COLO668 (cell line): Measurements from ENCODE around the gene CAPN15.

Experiments used
- DNase-seq: peaks from one replicate; lab custom pipeline; 2025; ENCODE audit not compliant: unreplicated experiment; lab: John Stamatoyannopoulos, UW

Gene CAPN15

DNA sequence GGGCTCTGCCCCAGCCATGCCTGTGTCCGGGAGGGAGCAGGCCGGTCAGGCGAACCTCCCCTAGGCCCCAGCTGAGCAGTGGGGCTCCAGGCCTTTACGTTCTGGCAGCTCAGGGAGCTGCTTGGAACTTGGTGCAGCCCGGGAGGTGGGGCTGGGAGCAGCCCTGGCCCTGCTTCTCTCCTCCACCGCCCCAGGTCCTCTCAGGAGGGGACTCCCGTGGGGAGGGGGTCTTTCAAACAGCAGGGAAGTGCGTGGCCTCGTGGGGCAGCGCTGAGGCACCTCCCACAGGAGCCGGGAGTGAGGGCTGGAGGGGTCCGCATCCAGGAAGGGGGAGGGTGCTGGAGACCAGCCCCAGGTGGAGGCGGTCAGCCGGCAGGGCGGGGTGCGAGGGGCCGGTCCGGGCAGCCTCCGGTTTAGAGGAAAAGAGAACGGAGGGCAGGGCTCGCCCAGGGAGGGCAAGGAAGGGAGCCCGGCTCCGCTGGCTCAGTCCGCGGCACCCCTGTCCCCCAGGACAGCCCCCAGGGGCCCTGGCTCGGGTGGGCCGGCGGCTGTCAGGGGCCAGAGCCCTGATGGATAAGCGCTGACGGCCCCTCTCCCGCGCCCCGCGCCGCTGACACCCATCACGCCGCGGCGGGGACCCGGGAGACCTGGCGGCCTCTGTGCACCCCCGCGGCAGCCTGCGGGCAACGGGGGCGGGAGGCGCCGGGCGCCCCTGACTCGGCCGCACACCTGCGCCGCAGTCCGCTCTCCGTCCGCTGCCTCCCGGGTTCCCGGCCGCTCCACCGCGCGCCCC is 32.1 kb downstream of the CAPN15 start:
- no peak for DNase-seq

DNA sequence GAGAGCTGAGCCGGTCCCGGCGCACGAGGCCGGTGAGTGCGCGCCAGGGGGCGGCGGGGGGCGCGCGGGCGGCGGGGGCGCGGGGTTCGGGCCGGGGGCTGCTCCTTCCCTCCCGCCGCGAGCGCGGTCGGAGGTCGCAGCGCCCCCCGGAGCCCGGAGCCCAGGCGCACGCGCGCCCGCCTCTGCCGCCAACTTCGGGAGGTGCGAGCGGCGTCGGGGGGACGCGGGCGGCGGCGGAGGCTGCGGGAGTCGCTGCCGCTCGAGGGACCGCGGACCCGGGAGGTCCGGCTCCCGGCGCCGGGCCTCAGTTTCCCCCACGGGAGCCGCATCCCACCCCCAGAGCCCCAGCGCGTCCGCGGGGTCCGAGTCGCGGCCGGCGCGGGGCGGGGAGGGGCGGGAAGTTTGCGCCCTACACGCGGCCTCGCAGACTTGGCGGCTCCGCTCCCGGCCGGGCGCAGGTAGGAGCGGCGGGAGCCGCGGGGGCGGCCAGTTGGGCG is 32.7 kb downstream of the CAPN15 start, which contains the start of gene PRR35:
PRR35 (plus strand) TSS at position 191 of the 497 bp plus-strand sequence. CDS start 2,901 bp downstream, outside the sequence.
- DNase-seq: no peak

DNA sequence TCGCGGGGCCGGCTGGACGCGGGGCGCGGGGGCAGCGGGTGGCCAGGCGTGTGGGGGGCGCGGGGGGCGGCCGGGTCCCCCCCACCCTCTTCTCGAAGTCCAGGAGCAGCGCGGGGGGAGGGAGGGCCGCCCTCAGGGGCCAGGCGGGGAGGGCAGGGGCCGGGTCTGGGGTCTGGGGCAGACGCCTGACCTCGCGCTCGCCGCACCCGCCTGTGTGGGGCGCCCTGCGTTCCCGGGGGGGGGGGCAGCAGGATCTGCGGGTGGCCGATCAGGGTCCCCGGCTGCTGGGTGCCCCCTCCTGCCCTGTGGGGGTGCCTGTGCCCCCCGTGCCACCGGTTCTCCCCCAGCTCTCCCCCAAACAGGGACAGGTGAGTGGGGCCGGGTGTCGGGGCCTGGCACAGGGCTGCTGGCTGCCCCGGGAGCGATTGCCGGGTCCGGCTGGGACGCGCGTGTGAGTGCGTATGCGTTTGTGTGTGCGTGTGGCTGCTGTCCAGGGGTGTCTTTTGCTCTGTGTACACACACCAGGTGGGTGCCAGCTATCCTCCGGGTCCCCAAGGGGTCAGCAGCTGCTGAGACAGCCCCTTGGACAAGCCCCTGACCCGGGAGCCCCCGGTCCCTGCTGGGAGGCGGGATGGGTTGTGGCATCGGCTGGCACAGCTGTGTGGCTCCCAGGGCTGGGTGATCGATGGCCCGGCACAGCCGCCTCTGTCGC is 33.3 kb downstream of the CAPN15 start:
- DNase-seq: no peak

DNA sequence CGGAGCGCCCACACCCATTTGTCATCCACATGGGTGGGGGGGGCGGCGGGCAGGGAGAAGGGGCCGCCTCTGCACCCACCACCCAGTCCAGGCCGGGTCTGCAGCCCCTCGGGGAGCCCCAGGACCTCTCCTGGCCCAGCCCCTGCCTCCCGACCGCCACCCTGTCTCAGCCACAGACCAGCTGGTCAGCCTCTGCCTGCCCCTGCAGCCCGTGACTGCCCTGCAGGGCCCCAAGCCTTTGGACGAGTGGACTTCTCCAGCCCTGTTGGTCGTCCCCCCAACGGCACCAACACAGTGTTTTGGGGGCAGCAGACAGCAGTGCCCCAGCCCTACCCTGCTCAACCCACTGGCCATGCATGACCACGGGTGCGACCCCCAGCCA is 33.9 kb downstream of the CAPN15 start:
- DNase-seq: no peak

DNA sequence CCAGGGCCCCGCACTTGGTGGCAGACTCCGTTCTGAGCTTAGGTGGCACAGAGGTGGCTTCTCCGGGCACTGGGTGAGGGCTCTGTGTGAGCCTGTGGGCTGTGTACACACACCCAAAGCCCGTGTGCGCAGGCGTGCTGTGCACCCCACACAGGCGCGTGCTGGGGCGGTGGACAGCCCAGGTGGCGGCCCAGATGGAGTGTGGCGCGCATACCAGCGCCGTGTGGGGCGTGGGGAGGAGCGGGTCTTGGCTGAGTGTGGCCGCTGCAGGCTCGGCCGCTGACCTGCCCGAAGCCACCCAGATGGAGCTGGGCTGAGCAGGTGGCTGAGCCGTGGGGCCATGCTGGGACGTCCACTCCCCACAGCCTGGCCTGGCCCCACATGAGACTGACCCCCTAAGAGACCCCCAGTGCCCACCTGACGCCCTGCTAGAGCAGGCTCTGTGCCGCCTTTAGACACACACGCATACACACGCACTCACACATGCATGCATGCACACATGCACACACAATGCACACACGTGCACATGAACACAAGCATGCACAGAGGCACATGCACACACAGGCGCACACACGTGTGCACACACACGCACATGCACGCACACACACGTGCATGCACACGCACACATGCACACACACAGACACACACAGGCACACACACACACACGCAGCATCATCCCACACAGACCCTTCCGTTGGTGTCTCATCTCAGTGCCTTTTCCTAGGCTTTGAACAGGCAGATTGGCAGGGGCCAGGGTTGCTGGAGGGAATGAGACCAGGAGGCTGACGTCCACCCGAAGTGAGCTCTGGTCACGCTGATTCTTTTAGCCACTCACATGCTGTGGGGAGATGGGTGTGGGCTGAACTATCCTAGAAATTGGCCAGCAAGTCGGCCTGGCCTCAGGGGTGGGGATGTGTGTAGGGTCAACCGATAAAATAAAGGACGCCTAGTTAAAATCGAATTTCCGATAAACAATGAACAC is 34.7 kb downstream of the CAPN15 start:
- DNase-seq: peak; percentile 17

DNA sequence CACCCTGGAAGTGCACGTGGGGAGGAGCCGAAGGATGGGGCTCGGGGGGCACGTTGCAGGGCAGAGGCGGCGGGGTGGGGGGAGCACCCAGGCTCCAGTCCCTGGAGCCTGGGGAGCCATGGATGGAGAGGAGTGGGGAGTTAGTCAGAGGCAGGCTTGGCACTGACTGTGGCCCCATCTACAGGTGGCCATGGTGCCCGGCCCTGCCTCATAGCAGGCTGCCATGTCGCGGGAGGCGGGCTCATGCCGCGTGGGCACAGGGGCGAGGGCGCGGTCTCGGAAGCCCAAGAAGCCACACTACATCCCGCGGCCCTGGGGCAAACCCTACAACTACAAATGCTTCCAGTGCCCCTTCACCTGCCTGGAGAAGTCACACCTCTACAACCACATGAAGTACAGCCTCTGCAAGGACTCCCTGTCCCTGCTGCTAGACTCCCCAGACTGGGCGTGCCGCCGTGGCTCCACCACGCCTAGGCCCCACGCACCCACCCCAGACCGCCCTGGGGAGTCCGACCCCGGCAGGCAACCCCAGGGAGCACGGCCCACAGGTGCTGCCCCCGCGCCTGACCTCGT is 35.6 kb downstream of the CAPN15 start:
- no peak for DNase-seq

DNA sequence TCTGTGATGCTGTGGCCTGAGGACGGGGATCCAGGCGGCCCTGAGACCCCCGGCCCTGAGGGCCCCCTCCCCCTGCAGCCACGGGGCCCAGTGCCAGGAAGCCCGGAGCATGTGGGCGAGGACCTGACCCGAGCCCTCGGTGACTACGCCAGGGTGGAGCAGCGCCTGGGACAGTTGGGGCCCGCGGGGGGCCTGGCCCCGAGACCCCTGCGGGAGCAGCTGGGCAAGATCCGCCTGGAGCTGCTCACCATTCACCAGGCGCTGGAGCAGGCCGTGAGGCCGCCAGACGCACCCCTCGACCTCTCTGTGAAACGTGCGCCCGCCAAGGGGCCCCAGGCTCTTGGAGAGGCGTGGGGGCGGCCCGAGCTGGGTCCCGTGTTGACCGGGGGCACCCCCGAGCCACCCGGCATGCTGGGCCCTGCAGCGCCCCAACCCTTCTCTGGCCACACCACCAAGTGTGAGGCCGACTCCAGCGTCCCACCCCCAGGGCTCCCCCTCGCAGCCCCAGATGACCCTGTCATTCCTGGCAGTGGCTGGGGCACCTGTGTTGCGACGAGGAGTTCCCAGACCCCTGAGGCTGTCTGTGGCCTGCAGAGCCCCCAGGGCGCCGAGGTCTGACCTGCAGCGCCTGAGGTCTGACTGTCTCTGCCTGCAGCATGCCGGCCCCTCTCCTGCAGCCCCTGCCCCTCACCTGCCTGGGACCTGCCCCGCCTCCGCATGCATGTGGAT is 37.3 kb downstream of the CAPN15 start:
- no peak for DNase-seq

DNA sequence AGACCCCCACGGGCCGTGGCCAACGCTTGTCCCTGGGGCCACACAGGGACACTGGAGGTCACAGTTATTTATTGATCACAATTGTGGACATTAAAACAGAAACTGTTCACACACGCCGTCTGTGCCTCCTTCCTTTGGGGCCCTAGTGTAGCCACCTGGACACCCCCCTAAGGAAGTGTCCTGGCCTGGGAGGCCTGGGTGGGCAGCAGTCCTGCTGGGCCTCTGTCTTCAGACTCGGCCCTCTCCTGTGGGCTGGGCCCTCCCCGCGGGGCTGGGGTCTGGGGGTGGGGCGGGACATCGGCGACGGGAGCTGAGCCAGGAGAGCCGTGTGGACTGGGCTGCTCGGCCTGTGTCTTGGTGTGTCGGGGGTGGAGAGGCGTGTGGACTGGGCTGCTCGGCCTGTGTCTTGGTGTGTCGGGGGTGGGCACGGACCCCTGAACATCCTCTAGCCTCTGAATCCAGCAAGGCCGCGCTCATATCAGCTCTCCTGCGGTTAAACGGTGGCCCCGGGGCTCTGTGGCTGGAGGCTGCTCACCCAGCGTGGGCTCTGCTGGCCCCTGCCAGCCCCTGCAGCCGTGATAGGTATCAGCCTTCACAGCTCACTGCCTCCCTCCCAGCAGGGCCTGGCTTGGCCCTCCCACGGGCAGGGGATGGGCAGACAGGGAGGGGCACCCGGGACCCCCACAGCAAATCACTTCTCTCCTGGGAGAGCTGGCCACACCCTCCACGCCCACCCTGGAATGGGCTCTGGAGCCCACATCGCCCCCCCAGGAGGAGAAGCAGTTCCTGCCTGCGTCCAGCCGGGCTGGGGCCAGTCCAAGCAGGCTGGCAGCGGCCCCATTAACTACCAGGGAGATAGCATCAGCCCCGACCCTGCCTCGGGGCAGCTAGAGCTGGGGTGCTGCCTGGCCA is 38.2 kb downstream of the CAPN15 start:
- no peak for DNase-seq

DNA sequence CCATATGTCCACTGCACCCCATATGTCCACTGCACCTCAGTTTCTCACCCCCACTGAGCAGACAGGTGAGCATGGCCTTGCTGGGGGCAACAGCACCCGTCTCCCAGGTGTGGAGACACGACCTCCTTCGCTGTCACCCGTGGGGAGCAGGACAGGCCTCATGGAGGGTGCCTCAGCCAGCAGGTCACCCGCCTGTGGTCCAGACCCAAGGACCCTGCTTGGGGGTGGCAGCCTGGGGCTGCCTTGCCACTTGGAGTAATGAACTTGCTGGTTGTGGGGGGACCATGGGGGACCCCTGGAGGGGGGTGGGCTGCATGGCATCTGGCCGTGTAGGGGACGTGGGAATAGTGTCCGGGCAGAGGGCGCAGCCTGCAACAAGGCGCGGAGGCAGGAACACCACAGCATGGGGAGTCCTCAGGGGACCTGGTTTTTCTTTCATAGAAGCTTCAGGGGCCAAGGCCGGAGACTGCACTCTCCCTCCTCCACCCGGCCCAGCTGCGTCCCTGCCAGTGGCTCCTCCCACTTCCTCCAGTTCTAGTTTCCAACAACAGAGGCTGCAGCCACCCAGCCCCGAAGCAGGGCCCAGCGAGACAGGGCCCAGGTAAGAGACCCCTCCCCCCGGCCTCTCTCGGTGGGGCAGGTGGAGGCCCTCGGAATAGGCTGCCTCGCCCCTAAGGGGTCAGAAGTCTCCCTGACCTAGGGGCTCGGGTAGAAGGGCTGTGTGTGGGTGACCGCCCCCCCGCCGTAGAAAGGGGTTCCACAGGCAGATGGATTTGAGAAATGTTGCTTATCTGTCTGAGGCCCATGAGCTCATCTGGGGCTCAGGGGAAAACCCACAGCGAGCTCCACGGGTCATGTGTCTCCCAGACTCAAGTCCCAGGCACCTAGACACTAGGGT is 39.2 kb downstream of the CAPN15 start, which contains the start of gene NHLRC4:
NHLRC4 (plus strand) TSS at position 531 of the 898 bp plus-strand sequence. CDS start 1,043 bp downstream, outside the sequence.
- peak; percentile 68 for DNase-seq

DNA sequence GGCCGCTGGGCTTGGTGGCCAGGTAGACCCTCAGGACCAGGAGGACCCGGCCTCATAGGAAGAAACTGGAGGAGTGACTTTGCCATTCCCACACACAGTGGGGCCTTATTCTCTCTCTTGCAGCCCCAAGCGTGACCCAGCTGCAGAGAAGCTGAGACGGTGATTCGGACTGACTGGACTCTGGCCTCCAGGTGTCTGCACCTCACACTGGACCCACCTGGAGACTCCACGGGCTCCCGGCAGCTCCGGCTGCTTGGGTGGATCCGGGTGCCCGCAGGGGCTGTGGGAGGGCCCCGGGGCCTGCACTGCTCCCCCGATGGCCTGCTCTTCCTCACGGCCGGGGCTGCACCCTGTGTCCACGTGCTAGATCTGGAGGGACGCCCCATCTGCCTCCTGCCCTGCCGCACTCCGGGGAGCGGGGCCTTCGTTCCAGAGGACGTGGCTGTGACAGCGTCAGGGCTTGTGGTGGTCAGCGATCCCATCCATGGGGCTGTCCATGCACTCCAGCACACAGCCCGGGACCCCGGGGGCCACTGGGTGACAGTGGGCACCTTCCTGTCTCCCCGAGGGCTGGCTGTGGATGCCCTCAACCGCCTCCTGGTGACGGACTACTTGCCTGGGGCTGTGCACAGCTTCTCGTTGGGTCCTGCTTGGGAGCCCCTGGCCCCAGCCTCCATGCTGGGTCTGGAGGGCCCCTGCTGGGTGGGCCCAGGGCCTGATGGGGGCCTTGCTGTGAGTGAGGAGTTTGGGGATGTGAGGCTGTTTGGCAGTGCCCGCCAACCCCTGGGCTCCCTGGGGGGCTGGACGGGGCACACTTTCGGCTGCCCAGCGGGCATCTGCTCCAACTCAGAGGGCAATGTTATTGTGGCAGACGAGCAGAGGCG is 40.1 kb downstream of the CAPN15 start:
- DNase-seq: no peak

DNA sequence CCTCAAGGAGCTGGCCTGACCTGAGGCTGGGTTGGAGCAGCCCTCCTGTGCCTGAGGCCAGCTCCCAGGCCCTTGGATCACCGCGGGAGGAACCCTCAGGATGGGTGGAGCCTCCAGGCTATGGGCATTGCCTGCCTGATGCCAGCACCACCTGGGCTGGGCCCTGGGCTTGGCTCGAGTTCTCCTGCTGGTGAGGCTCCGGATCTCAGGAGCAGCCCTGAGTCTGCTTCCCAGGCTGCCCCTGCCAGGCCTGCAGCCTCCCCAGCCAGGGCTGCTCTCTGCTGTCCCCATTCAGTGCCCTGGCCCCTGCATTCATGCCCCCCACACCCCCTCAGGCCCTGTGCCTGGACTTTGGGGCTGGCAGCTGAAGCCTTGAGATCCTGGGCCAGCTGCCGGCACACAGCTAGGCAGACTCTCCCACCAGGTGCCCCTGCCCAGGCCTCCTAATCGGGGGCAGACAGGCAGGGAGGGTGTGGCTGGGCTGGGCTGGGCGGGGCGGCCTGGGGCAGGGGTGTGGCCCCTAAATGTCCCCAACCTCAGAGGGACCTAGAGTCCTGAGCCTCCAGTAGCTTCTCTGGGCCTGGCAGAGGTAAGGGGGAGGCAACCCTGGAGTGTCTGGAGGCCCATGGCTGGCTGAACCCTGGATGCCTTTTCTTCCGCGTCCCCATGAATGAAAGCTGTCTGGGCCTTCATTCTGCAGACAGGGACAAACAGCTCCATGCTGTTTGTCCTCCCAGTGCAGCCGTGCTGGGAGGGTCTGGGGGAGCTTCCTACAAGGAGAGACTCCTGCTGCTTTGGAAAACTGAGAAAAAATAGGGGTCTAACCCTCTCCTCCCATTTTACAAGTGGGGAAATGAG is 41.1 kb downstream of the CAPN15 start:
- DNase-seq: no peak

DNA sequence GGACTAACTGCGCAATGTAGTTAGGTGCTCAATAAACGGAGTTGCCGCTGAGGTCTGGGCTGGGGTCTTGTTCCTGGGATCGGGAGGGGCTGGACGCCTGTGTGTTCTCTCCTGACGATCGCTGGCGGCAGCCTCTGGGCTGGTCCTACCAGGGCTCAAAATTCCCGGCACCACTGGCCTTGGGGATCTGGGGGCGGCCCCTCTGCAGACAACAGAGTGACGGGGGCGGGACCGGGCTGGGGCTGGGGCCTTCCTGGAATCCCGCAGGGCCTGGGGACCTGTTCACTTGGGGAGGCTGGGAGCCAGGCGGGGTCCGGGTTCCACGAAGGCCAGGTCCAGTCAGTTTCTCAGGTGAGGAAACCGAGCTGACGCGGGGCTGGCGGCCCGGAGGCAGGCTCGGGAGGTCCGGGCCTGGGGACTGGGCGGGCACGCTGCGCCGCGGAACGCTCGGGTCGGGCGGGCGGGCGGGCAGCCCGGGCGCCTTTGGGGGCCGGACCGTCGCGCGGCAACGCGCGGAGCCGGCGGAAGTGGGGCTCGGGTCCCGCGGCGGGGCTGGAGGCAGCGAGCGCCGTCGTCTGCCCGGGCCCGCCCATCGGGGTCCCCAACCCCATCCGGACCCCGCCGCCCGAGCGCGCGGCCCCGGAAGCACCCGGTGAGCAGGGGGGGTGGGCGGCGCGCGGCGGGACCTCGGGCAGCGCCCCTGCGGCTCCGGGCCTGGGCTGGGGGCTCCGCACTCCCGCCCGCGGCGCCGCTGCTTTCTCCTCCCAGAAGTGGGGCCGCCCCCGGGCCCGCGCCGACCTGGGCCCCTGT is 42.1 kb downstream of the CAPN15 start, which contains the start of gene PIGQ:
PIGQ (plus strand) TSS at position 524 of the 810 bp plus-strand sequence. CDS start 4,107 bp downstream, outside the sequence.
- peak; percentile 76 for DNase-seq

DNA sequence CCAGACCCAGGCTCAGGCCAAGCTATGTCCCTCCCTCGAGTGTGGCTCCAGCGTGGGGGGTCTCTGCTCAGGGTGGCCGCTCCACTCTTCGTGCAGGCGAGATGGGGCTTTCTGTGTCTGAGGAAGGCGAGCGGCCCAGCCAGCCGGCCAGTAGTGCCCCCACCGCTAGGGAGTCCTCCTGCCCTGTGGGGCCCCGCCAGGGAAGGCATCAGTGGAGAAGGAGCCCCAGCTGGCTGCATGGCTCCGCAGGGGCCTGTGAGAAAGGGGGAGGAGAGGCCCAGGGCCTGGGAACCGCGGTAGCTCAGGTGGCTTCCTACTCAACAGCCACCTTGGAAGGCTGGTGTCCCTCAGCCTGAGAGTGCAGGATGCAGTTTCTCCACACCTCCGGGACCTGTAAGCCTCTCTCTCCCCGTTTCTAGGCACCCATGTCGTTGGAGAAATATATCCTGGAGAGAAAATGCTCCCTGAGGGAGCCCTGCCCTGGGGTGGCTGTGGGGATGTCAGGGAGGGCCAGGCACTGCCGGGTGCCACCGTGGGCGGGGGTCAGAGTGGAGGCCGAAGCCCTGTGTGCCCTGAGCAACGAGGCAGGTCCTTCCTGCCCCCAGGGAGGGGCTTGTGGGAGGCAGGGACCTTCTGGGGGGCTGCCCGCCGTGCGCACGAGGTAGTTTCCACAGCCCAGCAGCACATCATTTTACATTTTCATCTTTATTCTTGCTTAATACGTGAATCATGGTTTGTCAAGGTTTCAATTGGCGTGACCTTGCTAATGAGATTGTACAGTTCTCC is 45.5 kb downstream of the CAPN15 start:
- DNase-seq: no peak
